Measurements from ENCODE around the gene PPFIBP2.

- TF ChIP-seq CTCF (IDR thresholded peaks at IDR 0.05), result no peak
- TF ChIP-seq SIN3A (IDR thresholded peaks at IDR 0.05; ENCODE audit: borderline replicate concordance, insufficient read depth, low read depth, low read length), result no peak
Observed at GRCh38 chr11:7646866-7647265, 133.1 kb downstream of the PPFIBP2 start.
